ENCODE data around the gene SPATA21. TPM values are rescaled to one million over a fixed set of nuclear protein-coding genes. Genes with fewer than 3 reads are reported as not detected.

The SPATA21 gene
- total RNA-seq, 1 experiment from 2014 or later = not detected

DNA sequence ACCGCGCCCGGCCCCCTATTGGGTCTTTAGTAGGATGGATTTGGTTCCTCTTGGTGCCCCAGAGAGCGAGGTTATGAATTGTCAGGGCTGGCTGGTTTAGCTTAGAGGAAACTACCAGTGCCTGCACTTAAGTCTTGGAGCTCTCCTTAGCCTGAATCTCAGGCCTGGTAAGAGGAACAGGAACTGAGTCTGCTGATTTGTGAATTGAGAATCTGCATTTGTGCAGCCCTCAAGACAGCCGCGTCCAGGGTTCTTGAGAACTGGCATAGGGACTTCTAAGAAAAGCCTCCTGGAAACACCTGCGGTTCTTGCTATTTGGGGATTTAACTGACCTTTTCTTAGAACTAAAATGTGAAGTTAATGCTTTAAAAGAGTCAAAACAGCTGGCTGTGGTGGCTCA lies 5.0 kb upstream of the SPATA21 start:
- H3K27ac Mint-ChIP-seq = no peak overlapping the region

More for the DNA sequence above, 5.0 kb upstream of the SPATA21 start:
- Mint-ChIP-seq H3K27me3 (ENCODE audit: low read depth) (peaks cover 10% of the 10 kb centered on the region), H3K9me3 (no peaks in the 10 kb centered on the region), H3K36me3 (ENCODE audit: insufficient read depth in 1 of 3, low read depth in 3 of 3) (peaks cover 9 to 25% (median 22%) of the 10 kb centered on the region in 3 experiments; a peak in 5 of 7 replicates), H3K4me3 (peak overlapping the region; percentile 89 to 96), H3K4me1 (peaks cover 5 to 10% of the 10 kb centered on the region in 2 experiments)
- no peak overlapping the region for H4K91ac ChIP-seq (ENCODE audit: insufficient read length, low read depth, low read length)
- H2BK20ac ChIP-seq (ENCODE audit: low read depth, low read length, poor library complexity, severe bottlenecking) = no peak overlapping the region
- H2AFZ ChIP-seq (ENCODE audit: low read length) = no peak overlapping the region
- no peaks in the 10 kb centered on the region for H3K79me1 ChIP-seq (ENCODE audit: insufficient read depth, low read depth, low read length, poor library complexity, severe bottlenecking)
- no peaks in the 10 kb centered on the region for H3K27me3 ChIP-seq (ENCODE audit: insufficient read depth, low read length)
- H2BK120ac ChIP-seq (ENCODE audit: low read depth, low read length, poor library complexity, severe bottlenecking) = no peak overlapping the region
- no peak overlapping the region for H2AK5ac ChIP-seq (ENCODE audit: insufficient read length, low read length)
- peaks cover 6% of the 10 kb centered on the region for H3K23me2 ChIP-seq (ENCODE audit: insufficient read length, low read depth, low read length, poor library complexity, severe bottlenecking)
- no peak overlapping the region for H4K5ac ChIP-seq (ENCODE audit: insufficient read length, low read depth, low read length)
- H3K14ac ChIP-seq (ENCODE audit: insufficient read depth, low read length) = no peak overlapping the region
- no peaks in the 10 kb centered on the region for H3K4me1 ChIP-seq (ENCODE audit: insufficient read depth, low read length)
- H3K9ac ChIP-seq (ENCODE audit: extremely low read depth, insufficient read length, low read length) = no peak overlapping the region
- H2BK5ac ChIP-seq (ENCODE audit: insufficient read length, low read length) = no peak overlapping the region
- H4K8ac ChIP-seq (replicated peaks; ENCODE audit: insufficient read length, low read depth, low read length) = no peak overlapping the region
- H4K20me1 ChIP-seq (ENCODE audit: control insufficient read depth, insufficient read depth, insufficient read length) = no peaks in the 10 kb centered on the region
- TF ChIP-seq, protein P1, sequence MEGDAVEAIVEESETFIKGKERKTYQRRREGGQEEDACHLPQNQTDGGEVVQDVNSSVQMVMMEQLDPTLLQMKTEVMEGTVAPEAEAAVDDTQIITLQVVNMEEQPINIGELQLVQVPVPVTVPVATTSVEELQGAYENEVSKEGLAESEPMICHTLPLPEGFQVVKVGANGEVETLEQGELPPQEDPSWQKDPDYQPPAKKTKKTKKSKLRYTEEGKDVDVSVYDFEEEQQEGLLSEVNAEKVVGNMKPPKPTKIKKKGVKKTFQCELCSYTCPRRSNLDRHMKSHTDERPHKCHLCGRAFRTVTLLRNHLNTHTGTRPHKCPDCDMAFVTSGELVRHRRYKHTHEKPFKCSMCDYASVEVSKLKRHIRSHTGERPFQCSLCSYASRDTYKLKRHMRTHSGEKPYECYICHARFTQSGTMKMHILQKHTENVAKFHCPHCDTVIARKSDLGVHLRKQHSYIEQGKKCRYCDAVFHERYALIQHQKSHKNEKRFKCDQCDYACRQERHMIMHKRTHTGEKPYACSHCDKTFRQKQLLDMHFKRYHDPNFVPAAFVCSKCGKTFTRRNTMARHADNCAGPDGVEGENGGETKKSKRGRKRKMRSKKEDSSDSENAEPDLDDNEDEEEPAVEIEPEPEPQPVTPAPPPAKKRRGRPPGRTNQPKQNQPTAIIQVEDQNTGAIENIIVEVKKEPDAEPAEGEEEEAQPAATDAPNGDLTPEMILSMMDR (conservative IDR thresholded peaks at IDR 0.05) = no peak
- no peak overlapping the region for H2BK12ac ChIP-seq (ENCODE audit: insufficient read length, low read depth, low read length)
- H3K56ac ChIP-seq (ENCODE audit: insufficient read length, low read depth, low read length) = no peak overlapping the region
- whole genome bisulfite sequencing (ENCODE audit: extremely low coverage, insufficient read length, low lambda C conversion rate) = no CpG with 5 or more reads among the region's 7 CpGs
- no peak overlapping the region for H2BK15ac ChIP-seq (ENCODE audit: low read depth, low read length)
- no peak for DNase-seq
- no peak overlapping the region for H3K27ac ChIP-seq (ENCODE audit: insufficient read length, low read depth, low read length)
- no peak overlapping the region for H3T11ph ChIP-seq (ENCODE audit: low read length)
- peaks cover 2% of the 10 kb centered on the region for H3K79me2 ChIP-seq (ENCODE audit: insufficient read depth, low read length)
- no peak overlapping the region for H3K23ac ChIP-seq (ENCODE audit: insufficient read length, low read depth, low read length)
- no peak overlapping the region for H3K4me2 ChIP-seq (ENCODE audit: insufficient read depth, insufficient read length, low read length)
- no peak overlapping the region for H3K18ac ChIP-seq (ENCODE audit: insufficient read length, low read depth, low read length)
- H3K4ac ChIP-seq (ENCODE audit: low read depth, low read length) = no peak overlapping the region
- H3K9me3 ChIP-seq (ENCODE audit: control insufficient read depth, low read depth, low read length) = no peaks in the 10 kb centered on the region
